Glutamatergic neuron (in vitro differentiated cells): ENCODE measurements around the gene PDIA4. TPM values are rescaled to one million over a fixed set of nuclear protein-coding genes. Genes with fewer than 3 reads are reported as not detected.

Source experiments
- DNase-seq: peaks from one replicate; pipeline ENCODE4 v3.0.0; 2022
- H3K27ac Mint-ChIP-seq: one replicate; pipeline ENCODE4 v1.8.0; 2020; ENCODE audit warnings: mild to moderate bottlenecking, mixed read lengths, inconsistent platforms; ENCODE audit not compliant: unreplicated experiment
- H3K27me3 Mint-ChIP-seq: one replicate; pipeline ENCODE4 v1.8.0; 2020; ENCODE audit warnings: mild to moderate bottlenecking, moderate library complexity, mixed read lengths, inconsistent platforms; ENCODE audit not compliant: unreplicated experiment
- H3K36me3 Mint-ChIP-seq: one replicate; pipeline ENCODE4 v1.8.0; 2020; ENCODE audit warnings: mild to moderate bottlenecking, mixed read lengths, inconsistent platforms; ENCODE audit not compliant: unreplicated experiment
- H3K4me1 Mint-ChIP-seq: one replicate; pipeline ENCODE4 v1.8.0; 2020; ENCODE audit warnings: mild to moderate bottlenecking, low read depth, mixed read lengths, inconsistent platforms; ENCODE audit not compliant: unreplicated experiment
- H3K4me3 Mint-ChIP-seq: one replicate; pipeline ENCODE4 v1.8.0; 2020; ENCODE audit warnings: mild to moderate bottlenecking, mixed read lengths, inconsistent platforms; ENCODE audit not compliant: unreplicated experiment
- H3K9me3 Mint-ChIP-seq: one replicate; pipeline ENCODE4 v1.8.0; 2020; ENCODE audit warnings: mild to moderate bottlenecking, moderate library complexity, mixed read lengths, inconsistent platforms; ENCODE audit not compliant: unreplicated experiment
- CTCF ChIP-seq: fragments of 200-600 bp; sonication (generic); IDR thresholded peaks from one replicate; pipeline ENCODE4 v1.5.0; 2021; ENCODE audit not compliant: partially characterized antibody, unreplicated experiment
- total RNA-seq: library from RNA; stranded (reverse); fragmentation: NEBNext Ultra II Directional; extraction: Animal tissue kit (Norgen Biotek cat#: 25700); gene quantifications from one replicate; pipeline ENCODE4 v1.2.1, GENCODE V29; 2021; ENCODE audit not compliant: unreplicated experiment

Gene PDIA4
- total RNA-seq, 1 donor from 2014 or later: 69.0 TPM

GRCh38 chr7:149022756-149023360 lies 5.4 kb downstream of the PDIA4 start:
- peaks cover 1% of the 10 kb centered on the region for H3K9me3 Mint-ChIP-seq
- TF ChIP-seq CTCF: no peak
- no peak for DNase-seq
- peaks cover 31% of the 10 kb centered on the region for H3K4me1 Mint-ChIP-seq
- peak overlapping the region; percentile 59 for H3K27ac Mint-ChIP-seq
- H3K27me3 Mint-ChIP-seq: peaks cover under 1% of the 10 kb centered on the region
- peak overlapping the region; percentile 60 for H3K4me3 Mint-ChIP-seq
- peaks cover 5% of the 10 kb centered on the region for H3K36me3 Mint-ChIP-seq

- Mint-ChIP-seq H3K27ac (peak overlapping the region; percentile 9), H3K27me3 (no peaks in the 10 kb centered on the region), H3K4me1 (peaks cover 25% of the 10 kb centered on the region), H3K36me3 (peaks cover 5% of the 10 kb centered on the region), H3K4me3 (peak overlapping the region; percentile 26), H3K9me3 (peaks cover 3% of the 10 kb centered on the region)
- TF ChIP-seq CTCF: no peak
- DNase-seq: no peak
These were observed 6.6 kb downstream of the PDIA4 start for GRCh38 chr7:149021725-149022062.

- Mint-ChIP-seq H3K4me3 (no peak overlapping the region), H3K36me3 (peaks cover 5% of the 10 kb centered on the region), H3K9me3 (peaks cover 3% of the 10 kb centered on the region), H3K27ac (peak overlapping the region; percentile 59), H3K27me3 (no peaks in the 10 kb centered on the region), H3K4me1 (peaks cover 21% of the 10 kb centered on the region)
- DNase-seq: no peak
- TF ChIP-seq CTCF: no peak
These were observed 7.8 kb downstream of the PDIA4 start for GRCh38 chr7:149020483-149020882.

- no peak for DNase-seq
- peaks cover 19% of the 10 kb centered on the region for H3K4me1 Mint-ChIP-seq
- no peak for TF ChIP-seq CTCF
- H3K36me3 Mint-ChIP-seq: peaks cover 9% of the 10 kb centered on the region
- no peak overlapping the region for H3K4me3 Mint-ChIP-seq
- H3K27me3 Mint-ChIP-seq: peaks cover 1% of the 10 kb centered on the region
- H3K27ac Mint-ChIP-seq: no peak overlapping the region
- peaks cover 9% of the 10 kb centered on the region for H3K9me3 Mint-ChIP-seq
These were observed 11.4 kb downstream of the PDIA4 start for GRCh38 chr7:149016876-149017275.

GRCh38 chr7:149014309-149014708 lies 14.0 kb downstream of the PDIA4 start:
- Mint-ChIP-seq H3K36me3 (peaks cover 4% of the 10 kb centered on the region), H3K4me3 (peak overlapping the region; percentile 18), H3K4me1 (peaks cover 19% of the 10 kb centered on the region), H3K9me3 (peaks cover 8% of the 10 kb centered on the region), H3K27ac (peak overlapping the region; percentile 81), H3K27me3 (peaks cover 1% of the 10 kb centered on the region)
- no peak for TF ChIP-seq CTCF
- DNase-seq: no peak
